NCI-H345 (cell line): ENCODE results near the gene TRIM44.
"Not testable (repeated sequence)": the region's sequence is repeated elsewhere in the genome, so short reads cannot be mapped to it uniquely, and the experiment has no call there.

Source experiments
- DNase-seq: peaks from one replicate; lab custom pipeline; 2025; lab: John Stamatoyannopoulos, UW

Gene TRIM44

DNA sequence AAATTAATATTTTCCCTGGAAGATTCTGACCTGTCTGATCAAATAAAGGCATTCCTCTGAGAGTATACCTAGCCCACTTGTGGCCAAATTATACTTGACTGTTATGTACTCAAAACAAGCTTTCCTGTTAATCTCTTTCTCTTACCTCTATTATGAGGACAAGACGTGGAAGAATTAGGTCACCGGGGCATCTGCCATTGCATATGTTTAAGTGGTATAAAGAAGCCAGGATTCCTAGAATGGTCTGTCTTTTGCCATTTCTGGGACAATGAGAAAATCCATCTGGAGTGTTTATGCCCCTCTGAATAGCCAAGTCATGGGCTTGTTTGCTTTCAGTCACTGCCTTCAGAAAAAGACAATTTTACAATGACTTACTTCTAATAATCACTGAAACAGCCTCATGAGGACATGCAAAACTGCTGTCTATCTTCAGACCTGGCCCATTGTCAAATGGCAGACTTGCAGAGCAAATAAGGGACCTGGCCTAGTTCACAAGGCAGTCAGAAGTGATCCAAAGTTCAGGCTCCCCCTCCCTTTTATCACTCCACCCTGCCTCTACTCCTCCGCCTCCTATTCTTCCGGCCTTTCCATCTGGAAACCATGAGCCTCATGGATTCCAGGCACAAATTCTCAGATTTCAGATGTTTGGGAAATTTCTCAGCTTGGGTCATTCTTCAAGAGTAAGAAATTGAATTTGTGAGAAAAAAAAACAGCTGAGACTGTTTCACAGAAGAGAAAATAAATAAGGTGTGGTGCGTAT, 153.2 kb downstream of the TRIM44 start:
- no peak for DNase-seq

DNA sequence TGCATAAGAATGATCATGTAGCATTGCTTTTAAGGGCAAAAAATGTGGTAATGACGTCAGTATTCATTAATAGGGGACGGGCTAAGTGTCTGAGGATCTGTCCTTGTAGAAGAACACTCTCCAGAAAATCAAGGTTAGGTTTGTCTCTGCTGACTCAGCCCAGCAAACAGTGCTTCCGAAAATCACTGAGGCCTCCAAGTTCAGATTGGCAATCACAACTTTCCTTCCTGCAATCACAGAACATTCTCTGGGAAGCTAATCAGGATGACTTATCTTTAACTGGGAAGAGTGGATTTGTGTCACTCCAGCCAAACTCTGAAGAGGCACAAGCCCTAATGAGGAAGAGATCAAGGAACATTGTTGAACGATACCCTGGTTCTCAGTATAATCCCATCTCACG, 158.0 kb downstream of the TRIM44 start:
- DNase-seq, result no peak

DNA sequence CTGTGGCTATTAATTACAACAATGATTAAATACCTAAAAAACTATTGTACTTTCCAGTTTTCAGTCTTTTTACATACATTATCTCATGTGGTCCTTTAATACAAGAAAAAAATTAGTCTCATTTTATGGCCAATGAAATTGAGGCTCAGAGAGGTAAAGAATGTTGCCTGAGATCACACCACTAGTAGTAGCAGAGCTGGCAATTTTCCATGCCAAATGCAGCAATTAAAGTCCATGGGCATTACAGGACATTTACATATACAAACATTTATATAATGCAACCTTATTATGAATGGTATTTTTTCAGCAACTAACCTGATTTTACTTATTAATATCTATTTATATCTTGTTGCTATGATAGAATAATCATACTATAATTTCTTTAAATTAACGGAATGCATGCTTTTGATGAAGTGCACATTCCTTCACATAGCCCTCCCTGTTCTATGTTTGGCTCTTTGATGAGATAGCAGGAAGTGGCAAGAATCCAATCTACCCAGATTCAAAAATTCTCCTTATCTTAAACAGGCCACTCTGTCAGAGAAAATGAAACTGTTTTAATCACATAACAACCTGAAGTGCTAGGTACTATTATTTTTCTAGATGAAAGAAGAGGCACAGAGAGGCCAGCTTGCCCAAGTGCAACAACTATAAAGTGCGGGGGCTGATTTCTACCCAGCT, 160.4 kb downstream of the TRIM44 start:
- DNase-seq, result no peak

DNA sequence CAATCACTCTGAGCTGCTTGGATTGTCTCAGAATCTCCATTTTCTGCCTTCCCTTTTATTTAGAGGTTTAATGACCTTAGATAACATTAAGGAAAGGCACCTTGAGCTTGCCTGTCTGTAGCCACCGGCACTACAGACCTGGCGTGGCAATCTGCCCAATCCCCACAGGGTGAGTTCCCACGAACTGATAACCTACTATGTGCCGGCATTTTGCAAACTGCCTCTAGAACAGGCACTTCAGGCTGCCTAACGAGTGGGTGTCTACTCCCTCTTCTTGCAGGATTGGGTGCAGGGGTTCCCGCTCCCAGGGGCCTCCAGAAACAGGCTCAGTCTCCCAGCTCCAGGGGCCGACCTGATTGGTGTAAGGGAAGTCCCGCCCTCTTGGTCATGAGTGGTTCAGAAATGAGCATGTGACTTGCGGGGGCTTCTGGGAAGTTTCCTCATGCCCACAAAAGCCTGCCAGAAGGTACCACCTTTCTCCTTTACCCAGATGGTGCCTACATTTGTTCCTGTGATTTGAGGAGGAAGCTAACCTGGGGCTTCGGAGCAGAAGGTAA, 161.2 kb downstream of the TRIM44 start:
- DNase-seq, result no peak

DNA sequence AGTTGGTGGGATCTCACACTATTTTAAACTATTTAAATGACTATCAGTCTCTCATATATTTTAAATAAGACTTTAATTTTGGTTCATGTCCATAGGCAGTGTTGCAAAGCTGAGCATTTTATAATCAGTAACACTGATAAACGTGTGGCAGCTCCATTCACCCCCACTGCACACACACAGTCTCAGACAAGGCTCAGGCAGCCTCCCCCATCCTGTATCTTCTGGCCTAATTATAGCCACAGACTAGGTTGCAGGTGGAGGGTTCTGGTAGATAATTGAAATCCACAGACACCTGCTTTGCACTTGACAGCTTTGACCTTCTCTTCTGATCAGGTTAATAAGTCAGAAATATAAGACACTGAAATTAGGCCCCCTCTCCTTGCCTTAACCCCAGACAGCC, 162.8 kb downstream of the TRIM44 start:
- no peak for DNase-seq

DNA sequence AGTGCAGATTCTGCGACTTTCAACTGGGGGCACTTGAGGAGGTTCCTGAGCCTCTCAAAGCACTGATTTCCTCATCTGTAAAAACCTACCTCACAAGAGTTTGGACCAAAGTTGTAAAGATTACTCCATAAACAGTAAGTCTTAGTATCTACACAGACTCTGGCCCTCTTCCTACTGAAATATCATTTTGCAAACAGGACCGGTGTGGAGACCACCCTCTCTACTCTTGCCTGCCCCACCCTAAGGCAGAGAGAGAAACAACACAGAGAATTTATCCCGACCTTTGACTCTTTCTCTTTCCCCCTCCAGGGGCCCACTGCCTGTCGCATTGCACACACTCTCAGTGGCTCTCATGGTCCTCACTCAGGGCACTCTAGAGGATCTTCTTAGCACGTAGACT, 163.4 kb downstream of the TRIM44 start:
- DNase-seq, result no peak

DNA sequence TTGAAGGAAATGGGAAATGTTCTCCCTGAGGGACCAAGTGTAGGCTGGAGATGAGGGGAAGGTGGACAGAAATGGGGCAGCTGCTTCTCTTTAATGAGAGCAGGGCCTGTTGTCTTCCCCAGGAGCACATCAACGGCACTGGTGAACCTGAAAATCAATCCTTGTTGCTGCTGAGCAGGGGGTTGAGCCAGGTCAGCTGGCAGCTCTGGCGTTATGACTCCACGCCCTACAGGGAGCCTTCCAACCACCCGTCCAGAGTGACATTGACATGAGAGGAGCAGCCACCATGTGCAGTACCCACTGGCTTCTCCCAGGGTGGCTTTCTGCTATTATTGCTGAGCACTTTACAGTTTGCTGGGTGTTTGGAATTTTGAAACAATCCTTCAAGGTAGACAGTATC, 164.4 kb downstream of the TRIM44 start:
- DNase-seq, result no peak

DNA sequence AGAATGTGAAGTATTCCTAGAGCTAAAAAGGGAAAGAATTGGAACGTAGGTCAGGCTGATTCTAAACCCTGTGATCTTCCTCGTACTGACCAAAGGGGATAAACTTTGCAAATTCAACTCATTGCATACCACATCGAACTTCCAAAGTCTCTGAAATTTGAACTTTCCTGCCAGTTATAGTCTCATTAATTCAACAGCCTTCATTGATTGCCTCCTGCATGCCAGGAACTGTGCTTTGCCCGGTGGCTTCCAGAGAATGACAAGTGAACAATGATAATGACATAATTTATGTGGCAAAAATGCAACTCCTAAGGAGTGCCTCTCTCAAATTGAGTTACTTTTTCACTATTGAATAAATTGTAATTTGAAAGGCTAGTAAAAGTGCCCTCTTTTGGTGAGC, 173.6 kb downstream of the TRIM44 start:
- DNase-seq, result no peak

DNA sequence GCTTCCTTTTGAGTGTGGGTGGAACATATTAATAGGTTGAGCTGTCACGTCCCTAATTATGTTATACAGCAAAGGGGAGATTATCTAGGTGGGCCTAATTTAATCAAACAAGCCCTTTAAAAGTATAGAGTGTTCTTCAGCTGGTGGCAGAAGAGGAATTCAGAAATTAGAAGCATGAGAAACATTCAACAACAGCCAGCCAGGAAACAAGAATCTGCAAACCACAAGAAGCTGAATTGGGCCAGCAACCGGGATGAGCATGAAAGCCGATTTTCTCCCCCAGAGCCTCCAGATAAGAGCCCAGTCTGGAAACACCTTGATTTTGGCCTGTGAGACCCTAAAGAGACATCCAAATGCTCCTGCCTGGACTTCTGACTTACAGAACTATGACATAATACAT, 175.5 kb downstream of the TRIM44 start:
- DNase-seq, result no peak

DNA sequence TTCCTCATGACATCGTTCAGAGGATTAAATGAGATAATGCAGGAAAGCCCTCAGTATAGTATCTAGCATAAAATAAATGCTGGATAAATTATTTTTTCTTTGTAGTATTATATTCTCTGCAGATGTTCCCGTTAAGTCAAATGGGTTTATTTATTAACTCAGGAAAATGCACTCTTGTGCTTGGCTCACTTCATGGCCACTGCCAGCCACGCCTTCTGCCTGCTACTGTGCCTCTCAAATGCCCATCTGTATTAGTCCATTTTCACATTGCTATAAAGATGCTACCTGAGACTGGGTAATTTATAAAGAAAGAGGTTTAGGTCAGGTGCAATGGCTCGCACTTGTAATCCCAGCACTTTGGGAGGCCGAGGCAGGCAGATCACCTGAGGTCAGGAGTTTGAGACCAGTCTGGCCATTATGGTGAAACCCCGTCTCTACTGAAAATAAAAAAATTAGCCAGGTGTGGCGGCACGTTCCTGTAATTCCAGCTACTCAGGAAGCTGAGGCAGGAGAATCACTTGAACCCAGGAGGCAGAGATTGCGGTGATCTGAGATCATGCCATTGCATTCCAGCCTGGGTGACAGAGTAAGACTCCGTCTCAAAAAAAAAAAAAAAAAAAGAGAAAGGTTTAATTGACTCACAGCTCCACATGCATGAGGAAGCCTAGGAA, 176.3 kb downstream of the TRIM44 start:
- not testable (repeated sequence) for DNase-seq

DNA sequence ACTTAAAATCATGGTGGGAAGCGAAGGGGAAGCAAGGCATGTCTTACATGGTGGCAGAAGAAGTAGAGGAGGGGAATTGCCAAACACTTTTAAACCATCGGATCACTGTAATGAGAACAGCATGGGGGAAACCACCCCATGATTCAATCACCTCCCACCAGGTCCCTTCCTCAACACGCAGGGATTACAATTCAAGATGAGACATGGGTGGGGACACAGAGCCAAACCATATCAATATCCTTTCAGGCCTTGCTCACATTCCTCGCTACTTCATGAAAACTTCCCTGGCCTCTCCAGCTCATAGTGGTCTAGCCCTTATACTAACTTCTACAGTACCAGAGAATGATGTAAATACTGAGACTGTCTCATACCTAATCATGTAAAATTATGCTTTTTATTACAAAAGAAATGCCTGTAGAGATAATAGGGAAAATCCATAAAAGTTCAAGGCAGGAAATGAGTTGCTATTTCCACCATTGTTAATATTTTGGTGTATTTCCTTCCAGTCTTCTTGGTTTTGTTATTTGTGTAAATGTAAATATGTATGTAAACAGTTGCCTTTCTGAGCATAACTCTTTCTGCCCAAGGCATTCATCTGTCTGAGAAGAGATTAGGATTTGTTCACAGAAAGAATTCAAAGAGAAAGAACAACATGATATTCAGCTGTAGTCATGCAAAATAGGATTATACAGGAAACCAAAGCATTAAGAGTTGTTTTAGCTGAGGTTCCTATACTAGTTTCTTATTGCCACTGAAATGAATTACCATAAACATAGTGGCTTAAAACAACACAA, 177.0 kb downstream of the TRIM44 start:
- no peak for DNase-seq

DNA sequence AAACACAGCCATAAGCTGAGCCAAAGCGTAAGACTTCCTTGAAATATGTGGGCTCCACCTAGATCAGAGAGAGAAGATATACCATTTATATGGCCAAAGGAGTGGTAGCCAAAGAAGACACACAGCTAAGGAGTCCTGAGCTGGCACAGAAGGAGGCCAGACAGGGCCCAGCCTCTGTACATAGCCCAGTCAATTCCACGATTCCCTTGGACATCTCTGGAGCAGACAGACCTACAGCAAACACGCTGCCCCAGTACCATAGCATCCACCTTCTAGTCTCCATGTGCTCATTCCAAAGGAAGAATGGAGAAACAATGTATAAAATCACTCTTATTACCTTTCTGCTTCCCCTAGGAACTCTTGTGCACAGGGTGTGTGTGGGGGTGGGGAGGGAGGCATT, 179.2 kb downstream of the TRIM44 start:
- DNase-seq, result no peak

DNA sequence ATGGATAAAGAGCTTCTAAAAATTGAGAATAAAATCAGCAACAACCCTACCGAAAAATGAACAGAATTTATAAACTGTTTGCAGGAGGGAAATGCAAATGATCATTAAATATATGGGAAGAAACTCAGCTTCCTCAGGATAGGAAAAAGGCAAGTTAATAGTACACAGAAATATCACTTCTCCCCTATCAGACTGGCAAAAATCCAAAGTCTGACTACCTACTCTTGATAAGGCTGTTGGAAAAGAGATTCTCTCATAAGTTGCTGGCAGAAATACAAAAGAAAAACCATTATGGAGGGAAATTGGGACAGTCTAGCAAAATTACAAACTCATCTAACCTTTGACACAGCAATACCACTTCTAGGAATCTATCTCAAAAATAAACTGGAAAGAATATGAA, 180.4 kb downstream of the TRIM44 start:
- no peak for DNase-seq

DNA sequence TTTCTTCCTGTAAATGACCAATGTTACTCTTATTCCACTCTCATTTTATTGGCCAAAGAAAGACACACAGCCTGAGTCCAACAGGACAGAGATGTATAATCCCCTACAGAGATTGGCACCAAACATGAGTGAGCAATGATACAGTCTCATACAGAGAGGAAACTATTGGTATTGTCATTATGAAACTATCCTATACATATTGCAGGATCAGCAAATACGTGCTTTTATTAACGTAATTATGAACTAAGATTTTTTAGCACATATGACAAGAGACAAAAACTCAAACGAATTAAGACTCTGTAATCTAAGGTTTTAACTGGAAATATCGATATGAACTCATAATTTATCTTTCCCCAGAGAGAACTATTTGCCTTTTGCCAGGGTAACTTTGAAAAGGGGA, 182.0 kb downstream of the TRIM44 start:
- DNase-seq, result no peak

DNA sequence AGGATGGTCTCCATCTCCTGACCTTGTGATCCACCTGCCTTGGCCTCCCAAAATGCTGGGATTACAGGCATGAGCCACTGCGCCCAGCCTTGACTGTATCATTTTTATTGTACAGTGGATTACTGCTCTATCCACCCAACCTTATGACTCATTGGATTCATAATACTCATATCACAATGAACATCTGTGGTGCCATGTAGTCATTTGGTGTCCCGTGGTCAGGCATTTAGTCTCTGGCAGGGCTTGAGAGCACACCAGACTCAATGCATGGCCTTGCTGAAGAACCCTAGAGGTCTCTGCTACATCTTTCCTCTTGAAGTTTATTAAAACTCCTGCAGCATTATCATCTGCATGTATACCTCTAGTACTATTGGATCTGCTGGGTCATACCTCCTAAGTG, 183.3 kb downstream of the TRIM44 start:
- DNase-seq, result no peak

DNA sequence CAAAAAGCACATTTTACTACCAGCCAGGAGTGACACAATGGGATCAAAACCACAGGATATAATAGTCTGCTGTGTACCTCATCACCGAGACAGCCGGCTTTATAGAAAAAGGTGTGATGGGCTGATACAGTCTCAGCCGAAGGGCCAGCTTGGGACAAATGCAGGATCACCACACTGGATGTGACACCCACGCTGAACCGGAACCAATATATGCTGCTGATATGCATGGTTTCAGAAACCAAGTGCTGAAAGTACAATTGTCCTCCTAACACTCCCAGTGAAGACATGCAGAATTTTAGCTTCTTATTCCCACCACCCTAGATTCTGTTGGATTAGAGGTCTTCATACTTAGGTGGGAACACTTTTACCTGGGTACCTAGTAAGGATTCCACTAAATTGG, 184.3 kb downstream of the TRIM44 start:
- DNase-seq, result no peak

DNA sequence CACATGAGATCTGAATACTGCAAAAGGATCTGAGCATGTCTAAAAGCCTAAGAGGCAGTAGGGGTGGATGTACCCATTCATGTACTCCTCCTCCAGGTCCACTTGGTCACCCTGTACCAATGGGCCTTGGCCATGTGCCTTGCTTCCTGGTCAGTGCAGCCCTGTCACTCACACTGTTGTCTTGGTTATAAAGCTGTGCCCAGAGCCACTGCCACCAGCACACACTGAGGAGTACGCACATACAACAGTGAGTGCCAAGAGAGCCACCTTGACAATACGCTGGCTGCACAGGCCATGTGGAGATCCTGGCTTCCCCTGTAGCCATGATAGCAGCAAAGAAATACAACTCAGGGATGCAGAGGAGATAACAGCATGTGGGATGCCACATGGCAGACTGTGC, 184.9 kb downstream of the TRIM44 start:
- no peak for DNase-seq

DNA sequence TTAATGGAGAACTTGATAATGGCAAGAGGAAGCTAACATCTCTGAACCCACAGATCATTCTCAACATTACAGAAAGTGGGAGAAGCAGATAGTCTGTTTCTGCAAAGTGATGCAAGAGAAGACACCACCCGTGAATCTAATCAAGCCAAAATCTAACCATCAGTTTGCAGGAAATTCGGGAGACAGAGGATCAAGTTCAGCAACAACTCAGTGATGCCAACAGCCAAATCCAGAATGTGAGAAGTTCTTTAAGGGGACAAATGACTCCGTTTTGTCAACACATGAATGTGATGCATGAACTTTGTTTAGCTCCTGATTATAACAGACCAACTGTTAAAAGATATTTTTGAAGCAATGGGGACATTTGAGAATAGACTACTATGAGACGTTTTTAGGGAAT, 186.0 kb downstream of the TRIM44 start:
- no peak for DNase-seq

DNA sequence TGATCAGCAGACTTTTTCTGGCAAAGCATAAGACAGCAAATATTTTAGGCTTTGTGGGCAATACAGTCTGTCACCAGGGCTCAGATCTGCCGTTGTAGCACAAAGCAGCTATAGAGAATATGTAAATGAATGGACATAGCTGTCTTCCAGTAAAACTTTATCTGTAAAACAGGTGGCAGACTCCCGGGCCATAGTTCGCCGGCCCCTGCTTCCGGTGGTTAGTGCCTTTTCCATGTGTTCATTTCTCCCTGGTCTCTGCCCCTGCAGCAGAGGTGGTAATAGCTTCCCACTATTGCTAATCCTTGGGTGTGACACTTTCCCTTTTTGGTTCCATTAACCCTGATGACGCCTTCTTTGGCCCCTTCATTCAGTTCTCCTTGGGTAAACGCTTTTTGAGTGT, 187.6 kb downstream of the TRIM44 start:
- no peak for DNase-seq

DNA sequence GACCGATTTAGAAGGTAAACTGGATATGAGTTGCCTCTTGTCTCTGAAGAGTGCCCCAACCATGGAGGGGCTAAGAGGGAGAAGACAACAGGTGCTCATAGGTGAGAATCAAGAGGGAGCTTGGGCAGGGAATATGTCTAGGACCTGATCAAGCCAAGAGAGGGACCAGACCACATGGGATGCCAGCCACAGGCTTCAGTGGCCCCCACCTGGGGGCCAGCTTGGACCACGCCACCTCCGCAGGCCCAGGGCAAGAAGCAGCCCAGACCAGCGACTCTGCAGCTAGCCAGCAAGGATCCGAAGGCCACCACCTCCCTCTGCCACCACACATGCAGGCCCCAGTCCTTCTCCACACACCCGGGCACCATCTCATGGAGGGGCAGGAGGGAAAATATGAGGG, 188.8 kb downstream of the TRIM44 start:
- no peak for DNase-seq

DNA sequence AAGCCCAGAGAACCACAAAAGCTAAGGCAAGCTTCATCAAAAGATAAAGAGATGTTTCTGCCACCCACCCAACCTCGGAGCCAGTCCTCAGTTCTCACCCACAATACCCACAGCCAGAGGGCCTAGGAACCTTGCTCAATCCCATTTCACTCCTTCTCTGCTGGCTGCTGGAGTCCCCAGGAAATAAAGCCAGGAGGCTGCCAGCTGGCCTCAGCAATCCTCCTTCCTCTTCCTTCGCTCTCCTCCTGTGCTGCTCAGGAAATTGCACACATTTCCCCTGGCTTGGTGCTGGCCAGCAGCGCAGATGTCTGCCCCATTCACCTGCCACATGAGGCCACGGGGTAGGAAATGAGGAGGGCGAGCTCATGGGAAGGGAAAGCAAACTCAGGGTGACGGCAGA, 189.5 kb downstream of the TRIM44 start:
- DNase-seq, result no peak

DNA sequence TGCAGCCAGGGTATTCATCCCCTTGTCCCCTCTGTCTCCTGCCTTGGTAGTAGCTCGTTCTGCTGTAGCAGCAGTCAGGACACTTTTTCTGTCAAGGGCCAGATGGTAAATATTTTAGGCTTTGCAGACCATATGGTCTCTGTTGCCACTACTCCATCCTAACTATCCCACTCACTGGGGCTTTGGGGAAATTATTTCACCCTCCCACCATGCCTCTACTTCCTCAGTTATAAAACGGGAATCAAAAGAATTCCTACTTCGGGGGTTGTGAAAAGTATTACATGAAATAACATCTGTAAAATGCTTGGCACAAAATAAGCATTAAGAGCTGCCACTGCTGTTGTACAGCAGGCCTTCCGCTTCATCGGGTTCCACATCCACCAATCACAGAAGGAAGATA, 191.4 kb downstream of the TRIM44 start:
- DNase-seq, result no peak
